Ishikawa (cell line): ENCODE measurements around the gene PUM1.

Source experiments
- CEBPB ChIP-seq: IDR thresholded peaks from 2 replicates; pipeline ENCODE4 v1.6.1; 2012
- CREB1 ChIP-seq: IDR thresholded peaks from 2 replicates; pipeline ENCODE4 v1.6.1; 2012; ENCODE audit warnings: low read depth
- EGR1 ChIP-seq: IDR thresholded peaks from 2 replicates; pipeline ENCODE4 v1.6.1; 2012
- EP300 ChIP-seq: IDR thresholded peaks from 2 replicates; pipeline ENCODE4 v1.6.1; 2012; ENCODE audit warnings: borderline replicate concordance
- FOXM1 ChIP-seq: IDR thresholded peaks from 2 replicates; pipeline ENCODE4 v1.6.1; 2012; ENCODE audit warnings: low read depth, borderline replicate concordance
- MAX ChIP-seq: IDR thresholded peaks from 2 replicates; pipeline ENCODE4 v1.6.1; 2012
- NFIC ChIP-seq: IDR thresholded peaks from 2 replicates; pipeline ENCODE4 v1.6.1; 2012
- RAD21 ChIP-seq: IDR thresholded peaks from 2 replicates; pipeline ENCODE4 v1.6.1; 2012; ENCODE audit warnings: low read depth
- TAF1 ChIP-seq: IDR thresholded peaks from 2 replicates; pipeline ENCODE4 v1.6.1; 2012; ENCODE audit warnings: low read depth, mild to moderate bottlenecking
- TCF12 ChIP-seq: IDR thresholded peaks from 2 replicates; pipeline ENCODE4 v1.6.1; 2012; ENCODE audit warnings: low read depth
- TEAD4 ChIP-seq: IDR thresholded peaks from 2 replicates; pipeline ENCODE4 v1.6.1; 2012
- YY1 ChIP-seq: IDR thresholded peaks from 2 replicates; pipeline ENCODE4 v1.6.1; 2012; ENCODE audit warnings: low read depth
- ZBTB7A ChIP-seq: IDR thresholded peaks from 2 replicates; pipeline ENCODE4 v1.6.1; 2012; ENCODE audit warnings: low read depth
- TF ChIP-seq, protein P1 (sequence below): IDR thresholded peaks from 2 replicates; pipeline ENCODE4 v1.6.1; 2012
- TF ChIP-seq, protein P2 (sequence below): IDR thresholded peaks from 2 replicates; pipeline ENCODE4 v1.6.1; 2012; ENCODE audit warnings: low read depth, mild to moderate bottlenecking

PUM1 gene

GRCh38 chr1:30888391-30888790 is 177.1 kb downstream of the PUM1 start:
- TF ChIP-seq YY1 (no peak), MAX (no peak), RAD21 (no peak), TEAD4 (no peak), EP300 (no peak), TCF12 (no peak), TAF1 (no peak)
- TF ChIP-seq, protein P1, sequence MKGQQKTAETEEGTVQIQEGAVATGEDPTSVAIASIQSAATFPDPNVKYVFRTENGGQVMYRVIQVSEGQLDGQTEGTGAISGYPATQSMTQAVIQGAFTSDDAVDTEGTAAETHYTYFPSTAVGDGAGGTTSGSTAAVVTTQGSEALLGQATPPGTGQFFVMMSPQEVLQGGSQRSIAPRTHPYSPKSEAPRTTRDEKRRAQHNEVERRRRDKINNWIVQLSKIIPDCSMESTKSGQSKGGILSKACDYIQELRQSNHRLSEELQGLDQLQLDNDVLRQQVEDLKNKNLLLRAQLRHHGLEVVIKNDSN = no peak

DNA sequence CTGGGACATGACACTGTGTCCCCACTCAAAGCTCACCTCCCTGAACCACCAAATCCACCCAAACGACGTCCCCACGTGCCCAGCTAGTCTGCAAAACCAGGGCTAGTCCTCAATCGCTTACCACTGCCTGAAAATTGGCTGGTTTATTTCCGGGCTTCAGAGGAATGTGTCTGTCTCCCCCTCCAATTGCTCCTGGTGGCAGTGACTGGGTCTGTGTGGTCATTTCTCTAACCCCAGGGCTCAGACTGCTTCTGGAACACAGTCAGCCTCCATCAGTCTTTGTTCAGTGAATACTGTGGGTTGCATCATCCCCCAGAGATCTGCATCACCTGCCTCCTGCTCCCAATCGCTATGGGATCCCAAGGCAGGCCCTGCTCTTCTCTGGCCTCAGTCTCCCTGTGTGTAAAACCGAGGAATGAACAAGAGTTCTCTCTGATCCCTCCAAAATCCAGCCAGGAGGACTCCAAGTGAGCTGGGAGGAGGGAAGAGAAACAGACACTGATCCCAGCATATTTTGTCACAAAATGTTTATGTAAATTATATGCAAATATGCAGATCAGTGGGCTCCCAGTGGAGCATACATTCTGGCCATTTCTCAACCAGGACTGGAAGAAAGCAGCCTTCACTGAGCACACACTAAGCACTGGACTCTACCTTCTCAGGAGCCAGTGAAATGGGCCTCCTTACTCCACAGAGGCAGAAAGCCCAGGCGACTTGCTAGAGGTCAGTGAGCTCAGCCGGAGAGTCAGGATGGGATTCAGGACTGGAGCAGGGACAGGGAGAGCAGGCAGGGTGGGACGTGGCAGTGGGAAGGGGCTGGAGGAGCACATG is 177.8 kb downstream of the PUM1 start:
- no peak for TF ChIP-seq CREB1
- no peak for TF ChIP-seq CEBPB
- no peak for TF ChIP-seq RAD21
- no peak for TF ChIP-seq NFIC
- no peak for TF ChIP-seq EGR1
- TF ChIP-seq EP300 = no peak
- TF ChIP-seq, protein P2, sequence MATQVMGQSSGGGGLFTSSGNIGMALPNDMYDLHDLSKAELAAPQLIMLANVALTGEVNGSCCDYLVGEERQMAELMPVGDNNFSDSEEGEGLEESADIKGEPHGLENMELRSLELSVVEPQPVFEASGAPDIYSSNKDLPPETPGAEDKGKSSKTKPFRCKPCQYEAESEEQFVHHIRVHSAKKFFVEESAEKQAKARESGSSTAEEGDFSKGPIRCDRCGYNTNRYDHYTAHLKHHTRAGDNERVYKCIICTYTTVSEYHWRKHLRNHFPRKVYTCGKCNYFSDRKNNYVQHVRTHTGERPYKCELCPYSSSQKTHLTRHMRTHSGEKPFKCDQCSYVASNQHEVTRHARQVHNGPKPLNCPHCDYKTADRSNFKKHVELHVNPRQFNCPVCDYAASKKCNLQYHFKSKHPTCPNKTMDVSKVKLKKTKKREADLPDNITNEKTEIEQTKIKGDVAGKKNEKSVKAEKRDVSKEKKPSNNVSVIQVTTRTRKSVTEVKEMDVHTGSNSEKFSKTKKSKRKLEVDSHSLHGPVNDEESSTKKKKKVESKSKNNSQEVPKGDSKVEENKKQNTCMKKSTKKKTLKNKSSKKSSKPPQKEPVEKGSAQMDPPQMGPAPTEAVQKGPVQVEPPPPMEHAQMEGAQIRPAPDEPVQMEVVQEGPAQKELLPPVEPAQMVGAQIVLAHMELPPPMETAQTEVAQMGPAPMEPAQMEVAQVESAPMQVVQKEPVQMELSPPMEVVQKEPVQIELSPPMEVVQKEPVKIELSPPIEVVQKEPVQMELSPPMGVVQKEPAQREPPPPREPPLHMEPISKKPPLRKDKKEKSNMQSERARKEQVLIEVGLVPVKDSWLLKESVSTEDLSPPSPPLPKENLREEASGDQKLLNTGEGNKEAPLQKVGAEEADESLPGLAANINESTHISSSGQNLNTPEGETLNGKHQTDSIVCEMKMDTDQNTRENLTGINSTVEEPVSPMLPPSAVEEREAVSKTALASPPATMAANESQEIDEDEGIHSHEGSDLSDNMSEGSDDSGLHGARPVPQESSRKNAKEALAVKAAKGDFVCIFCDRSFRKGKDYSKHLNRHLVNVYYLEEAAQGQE = no peak
- TF ChIP-seq, protein P1 = no peak
- no peak for TF ChIP-seq FOXM1
- no peak for TF ChIP-seq ZBTB7A
- TF ChIP-seq TCF12 = no peak
- TF ChIP-seq YY1 = no peak
- TF ChIP-seq MAX = no peak
- TF ChIP-seq TAF1 = no peak
- no peak for TF ChIP-seq TEAD4

GRCh38 chr1:30886710-30887428 is 178.6 kb downstream of the PUM1 start:
- no peak for TF ChIP-seq RAD21
- TF ChIP-seq MAX = no peak
- no peak for TF ChIP-seq FOXM1
- no peak for TF ChIP-seq TCF12
- no peak for TF ChIP-seq EGR1
- no peak for TF ChIP-seq TAF1
- no peak for TF ChIP-seq NFIC
- no peak for TF ChIP-seq CEBPB
- TF ChIP-seq CREB1 = no peak
- TF ChIP-seq, protein P2 = no peak
- no peak for TF ChIP-seq TEAD4
- TF ChIP-seq YY1 = no peak
- TF ChIP-seq ZBTB7A = no peak
- TF ChIP-seq, protein P1 = no peak
- no peak for TF ChIP-seq EP300
